Measurements from ENCODE around the gene PRPF31.

Gene PRPF31

DNA sequence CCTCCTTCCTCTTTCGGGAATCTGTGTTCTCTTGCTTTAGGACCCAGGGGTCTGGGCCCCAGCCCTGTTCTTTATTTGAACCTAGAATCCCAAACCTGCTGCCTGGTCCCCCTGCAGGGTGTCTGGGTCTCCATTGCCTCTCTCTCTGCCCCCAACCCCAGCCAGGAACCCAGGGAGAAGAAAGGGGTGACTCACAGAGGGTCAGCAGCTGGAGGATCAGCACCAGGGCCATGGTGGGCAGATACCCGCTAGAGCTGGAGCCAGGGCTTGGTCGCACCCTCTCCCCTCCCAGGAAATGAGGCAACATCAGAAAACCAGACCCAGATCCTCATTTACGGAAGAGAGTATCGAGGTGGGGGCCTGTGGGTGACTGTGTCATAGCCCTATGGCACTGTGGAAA is 15.0 kb upstream of the PRPF31 start, which contains the start of gene OSCAR:
Gene OSCAR, minus strand, starts transcription at position 243 of the 400 bp plus-strand sequence. Its CDS starts 11 bp downstream, at position 232.
- ChIA-PET POLR2A (interaction anchor here (0.5 to 1.2 kb wide), 2 partner anchors 69 to 272 kb away, joined by 3 to 4 read pairs; no protein-coding TSS in a partner anchor), CTCF (no interaction called here)
- DNase-seq (ENCODE audit: extremely low spot score), result no peak
- no peak for TF ChIP-seq SP1 (IDR thresholded peaks at IDR 0.05)
- TF ChIP-seq CTBP1 (IDR thresholded peaks at IDR 0.05; ENCODE audit: borderline replicate concordance), result no peak
- no peak for TF ChIP-seq ELF4 (IDR thresholded peaks at IDR 0.05)
- TF ChIP-seq ZNF384 (IDR thresholded peaks at IDR 0.05), result no peak

DNA sequence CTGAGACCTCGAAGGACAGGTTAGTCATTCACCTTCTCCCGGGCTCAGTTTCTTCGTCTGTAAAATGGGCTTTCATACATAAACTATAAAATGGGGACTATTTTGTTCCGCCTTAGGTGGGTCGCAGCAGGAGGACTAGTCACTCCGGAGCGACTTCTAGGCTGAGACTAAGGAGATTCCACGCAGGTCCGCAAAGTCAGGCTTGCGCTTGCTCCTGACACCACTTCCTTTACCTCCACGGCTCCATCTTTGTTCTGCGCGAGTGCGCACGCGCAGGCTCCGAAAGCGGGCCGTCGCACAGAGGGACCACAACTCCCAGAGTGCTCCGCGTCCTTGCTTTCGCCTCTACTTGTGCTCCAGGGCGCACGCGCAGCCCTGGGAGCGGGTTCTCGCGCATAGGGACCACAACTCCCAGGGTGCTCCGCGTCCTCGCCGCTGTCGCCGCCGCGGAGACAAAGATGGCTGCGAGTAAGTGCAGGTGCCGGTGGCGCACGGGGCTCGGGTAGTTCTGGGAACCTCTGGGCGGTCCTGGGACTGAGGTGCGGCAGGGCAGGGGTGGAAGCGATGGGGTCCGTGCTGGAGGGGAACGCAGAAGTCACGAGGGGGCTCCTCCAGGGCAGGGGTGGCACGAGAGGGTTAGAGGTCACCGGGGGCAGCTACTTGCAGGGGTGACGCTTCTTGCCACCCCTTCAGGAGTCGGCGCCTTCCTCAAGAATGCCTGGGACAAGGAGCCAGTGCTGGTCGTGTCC is 13.0 kb upstream of the PRPF31 start, which contains the start of gene NDUFA3:
Gene NDUFA3, plus strand, starts transcription at position 435 of the 749 bp plus-strand sequence. Its CDS starts 24 bp downstream, at position 459.
- POLR2A ChIA-PET, result interaction anchor here (0.7 to 3.1 kb wide), 4 partner anchors 12 to 87 kb away, joined by 3 to 28 read pairs (median 3); partner anchors contain the start of genes CNOT3, MBOAT7, PRPF31 and TFPT
- peak; percentile 23; the same call in 1 of the 2 replicates for TF ChIP-seq ELF4 (IDR thresholded peaks at IDR 0.05)
- no peak for TF ChIP-seq FOXK2 (IDR thresholded peaks at IDR 0.05)
- DNase-seq (ENCODE audit: extremely low spot score), result peak; percentile 100
- CTCF ChIA-PET, result no interaction called here

DNA sequence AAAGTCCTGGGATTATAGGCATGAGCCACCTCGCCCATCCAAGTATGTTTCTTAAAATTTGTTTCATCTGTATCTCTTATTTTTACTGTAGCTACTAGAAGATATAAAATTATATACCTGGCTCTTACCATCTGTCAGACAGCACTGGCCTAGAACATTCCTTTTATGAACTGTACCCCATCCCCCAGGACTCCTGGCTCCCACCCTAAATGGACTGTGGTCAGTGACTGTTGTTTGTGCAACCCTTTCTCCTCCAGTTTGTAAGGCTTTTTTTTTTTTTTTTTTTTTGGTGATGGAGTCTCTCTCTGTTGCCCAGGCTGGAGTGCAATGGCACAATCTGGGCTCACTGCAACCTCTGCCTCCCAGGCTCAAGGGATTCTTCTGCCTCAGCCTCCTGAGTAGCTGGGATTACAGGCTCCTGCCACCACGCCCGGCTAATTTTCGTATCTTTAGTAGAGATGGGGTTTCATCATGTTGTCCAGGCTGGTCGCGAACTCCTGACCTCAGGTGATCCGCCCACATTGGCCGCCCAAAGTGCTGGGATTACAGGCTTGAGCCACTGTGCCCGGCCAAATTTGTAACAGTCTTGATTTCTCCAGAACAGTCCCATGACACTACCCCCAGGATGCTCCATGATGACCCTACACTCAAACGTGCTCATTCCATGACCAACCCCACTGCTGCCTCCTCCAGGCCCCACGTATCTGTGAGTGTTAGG is 10.4 kb upstream of the PRPF31 start:
- TF ChIP-seq FOXK2 (IDR thresholded peaks at IDR 0.05) (no peak), ZNF384 (IDR thresholded peaks at IDR 0.05) (no peak)
- no peak for DNase-seq (ENCODE audit: extremely low spot score)
- POLR2A ChIA-PET, result no interaction called here
- CTCF ChIA-PET, result no interaction called here

DNA sequence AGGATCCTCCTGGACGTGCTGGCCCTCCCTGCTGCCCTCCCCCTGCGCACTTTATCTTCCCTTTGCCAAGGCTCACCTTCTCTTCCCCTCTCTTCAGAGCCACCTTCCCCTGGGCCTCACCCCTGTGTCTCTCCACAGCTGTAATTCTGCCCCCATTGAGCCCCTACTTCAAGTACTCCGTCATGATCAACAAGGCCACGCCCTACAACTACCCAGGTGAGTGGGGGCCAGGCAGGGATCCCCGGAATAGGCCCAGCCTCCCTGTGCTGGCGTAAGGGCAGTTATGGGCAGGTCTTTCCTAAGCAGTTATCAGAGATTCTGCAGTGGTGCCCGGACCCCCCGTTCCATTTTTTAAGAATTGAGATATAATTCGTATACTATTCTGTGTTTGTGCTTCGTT is 9.8 kb upstream of the PRPF31 start:
- TF ChIP-seq NFRKB (IDR thresholded peaks at IDR 0.05) (no peak), FOXM1 (IDR thresholded peaks at IDR 0.05; ENCODE audit: borderline replicate concordance) (no peak), TARDBP (IDR thresholded peaks at IDR 0.05) (no peak), L3MBTL2 (conservative IDR thresholded peaks at IDR 0.05) (no peak), ELF4 (IDR thresholded peaks at IDR 0.05) (no peak), HDGF (IDR thresholded peaks at IDR 0.05; ENCODE audit: borderline replicate concordance) (no peak), SP1 (IDR thresholded peaks at IDR 0.05) (no peak), ZNF384 (IDR thresholded peaks at IDR 0.05) (no peak), SUZ12 (IDR thresholded peaks at IDR 0.05) (no peak), FOXA1 (IDR thresholded peaks at IDR 0.05) (no peak), ARNT (IDR thresholded peaks at IDR 0.05) (no peak), CTBP1 (IDR thresholded peaks at IDR 0.05; ENCODE audit: borderline replicate concordance) (no peak), LEF1 (IDR thresholded peaks at IDR 0.05; ENCODE audit: borderline replicate concordance) (no peak), BHLHE40 (IDR thresholded peaks at IDR 0.05; ENCODE audit: borderline replicate concordance) (no peak)
- TF ChIP-seq, protein P1, sequence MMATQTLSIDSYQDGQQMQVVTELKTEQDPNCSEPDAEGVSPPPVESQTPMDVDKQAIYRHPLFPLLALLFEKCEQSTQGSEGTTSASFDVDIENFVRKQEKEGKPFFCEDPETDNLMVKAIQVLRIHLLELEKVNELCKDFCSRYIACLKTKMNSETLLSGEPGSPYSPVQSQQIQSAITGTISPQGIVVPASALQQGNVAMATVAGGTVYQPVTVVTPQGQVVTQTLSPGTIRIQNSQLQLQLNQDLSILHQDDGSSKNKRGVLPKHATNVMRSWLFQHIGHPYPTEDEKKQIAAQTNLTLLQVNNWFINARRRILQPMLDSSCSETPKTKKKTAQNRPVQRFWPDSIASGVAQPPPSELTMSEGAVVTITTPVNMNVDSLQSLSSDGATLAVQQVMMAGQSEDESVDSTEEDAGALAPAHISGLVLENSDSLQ (IDR thresholded peaks at IDR 0.05), result no peak
- no peak for DNase-seq (ENCODE audit: extremely low spot score)
- ChIA-PET POLR2A (no interaction called here), CTCF (no interaction called here)

DNA sequence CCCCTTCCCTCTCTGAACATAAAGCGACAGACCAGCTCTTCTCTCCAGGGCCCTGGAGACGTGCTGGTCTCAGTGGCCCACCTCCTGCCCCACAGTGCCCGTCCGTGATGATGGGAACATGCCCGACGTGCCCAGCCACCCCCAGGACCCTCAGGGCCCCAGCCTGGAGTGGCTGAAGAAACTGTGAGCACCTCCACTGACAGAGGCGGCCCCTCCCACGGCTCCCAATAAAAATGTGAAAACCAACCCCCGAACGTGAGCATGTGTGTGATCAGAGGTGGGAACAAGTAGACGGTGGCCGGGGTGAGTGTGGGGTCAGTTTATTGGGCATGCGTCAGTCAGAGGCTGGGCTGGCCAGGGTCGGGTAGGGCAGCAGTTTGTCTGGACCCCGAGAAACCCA is 8.8 kb upstream of the PRPF31 start:
- ChIA-PET CTCF (no interaction called here), POLR2A (no interaction called here)
- no peak for DNase-seq (ENCODE audit: extremely low spot score)
- TF ChIP-seq BHLHE40 (IDR thresholded peaks at IDR 0.05; ENCODE audit: borderline replicate concordance) (no peak), CTBP1 (IDR thresholded peaks at IDR 0.05; ENCODE audit: borderline replicate concordance) (no peak)
- TF ChIP-seq, protein P1 (IDR thresholded peaks at IDR 0.05), result no peak

DNA sequence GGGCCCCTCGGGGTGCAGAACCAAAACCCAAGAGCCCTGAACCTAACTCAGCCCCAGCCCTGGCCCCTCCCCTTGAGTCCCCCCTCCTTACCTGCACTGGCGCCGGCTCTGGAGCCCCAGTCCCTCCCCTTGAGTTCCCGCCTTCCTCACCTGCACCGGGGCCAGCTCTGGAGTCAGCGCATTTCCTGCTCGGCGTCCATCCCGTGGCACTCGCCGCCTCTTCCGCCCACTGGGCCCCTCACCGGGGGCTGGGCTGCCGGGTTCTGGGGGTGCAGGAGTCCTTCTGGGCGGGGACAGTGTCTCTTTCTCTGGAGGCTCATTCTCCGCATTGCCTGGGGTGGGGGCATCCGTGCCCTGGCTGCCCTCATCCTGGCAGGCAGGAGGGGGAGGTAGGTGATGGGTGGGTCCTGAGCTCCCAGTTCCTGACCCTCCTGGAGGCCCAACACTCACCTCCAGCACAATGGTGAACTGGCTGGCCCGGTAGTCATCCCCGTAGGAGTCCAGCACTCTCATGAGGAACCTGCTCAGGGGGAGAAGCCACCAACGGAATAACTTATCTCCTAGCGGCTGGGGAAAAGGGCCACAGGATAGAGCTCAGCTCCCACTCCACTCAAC is 7.6 kb upstream of the PRPF31 start:
- no peak for DNase-seq (ENCODE audit: extremely low spot score)
- TF ChIP-seq HDGF (IDR thresholded peaks at IDR 0.05; ENCODE audit: borderline replicate concordance) (no peak), BHLHE40 (IDR thresholded peaks at IDR 0.05; ENCODE audit: borderline replicate concordance) (no peak), NFRKB (IDR thresholded peaks at IDR 0.05) (no peak), L3MBTL2 (conservative IDR thresholded peaks at IDR 0.05) (no peak), CTBP1 (IDR thresholded peaks at IDR 0.05; ENCODE audit: borderline replicate concordance) (no peak), FOXA1 (IDR thresholded peaks at IDR 0.05) (no peak), FOXK2 (IDR thresholded peaks at IDR 0.05) (no peak), SUZ12 (IDR thresholded peaks at IDR 0.05) (no peak), TARDBP (IDR thresholded peaks at IDR 0.05) (no peak), ARNT (IDR thresholded peaks at IDR 0.05) (no peak), ELF4 (IDR thresholded peaks at IDR 0.05) (no peak)
- TF ChIP-seq, protein P1 (IDR thresholded peaks at IDR 0.05), result no peak
- POLR2A ChIA-PET, result no interaction called here
- CTCF ChIA-PET, result no interaction called here
